Fibroblast of lung (primary cell): Measurements from ENCODE around the gene RAET1G. TPM values are rescaled to one million over a fixed set of nuclear protein-coding genes. Genes with fewer than 3 reads are reported as not detected.
"Not testable (repeated sequence)": the region's sequence is repeated elsewhere in the genome, so short reads cannot be mapped to it uniquely, and the experiment has no call there.

Experiments used
- DNase-seq, 2 donors: peaks; one replicate each; pipeline versions ENCODE4 v3.0.0 to v3.0.0-alpha.2; 2010; ENCODE audit warnings: low read depth in 2 of 2
- H2AFZ ChIP-seq: 2 replicates; pipeline ENCODE4 v1.5.1; 2012; ENCODE audit warnings: low read length, control low read depth, inconsistent platforms
- H3K27ac ChIP-seq: 2 replicates; pipeline ENCODE4 v1.5.1; 2011; ENCODE audit warnings: low read length, control low read depth; ENCODE audit not compliant: insufficient read depth
- H3K27me3 ChIP-seq: 2 replicates; pipeline ENCODE4 v1.5.1; 2011; ENCODE audit warnings: mild to moderate bottlenecking, low read length; ENCODE audit not compliant: control insufficient read depth, insufficient read depth
- H3K36me3 ChIP-seq: 2 replicates; pipeline ENCODE4 v1.5.1; 2011; ENCODE audit warnings: low read length; ENCODE audit not compliant: control insufficient read depth, insufficient read depth
- H3K4me1 ChIP-seq: 2 replicates; pipeline ENCODE4 v1.5.1; 2011; ENCODE audit warnings: low read length; ENCODE audit not compliant: control insufficient read depth, insufficient read depth; ENCODE audit errors: extremely low read depth
- H3K4me2 ChIP-seq: 2 replicates; pipeline ENCODE4 v1.5.1; 2011; ENCODE audit warnings: low read length, control low read depth; ENCODE audit not compliant: insufficient read depth; ENCODE audit errors: extremely low read depth
- H3K4me3 ChIP-seq, 4 experiments: fragments of 200-600 bp in 1 of 4; sonication (generic) in 1 of 4; replicated peaks in 1 of 4; 2 replicates each; pipeline ENCODE4 v1.5.1; 2011 to 2016; ENCODE audit warnings: low read length in 4 of 4, low read depth in 3 of 4, mild to moderate bottlenecking in 3 of 4, control low read depth in 2 of 4, inconsistent platforms in 1 of 4, mixed read lengths in 1 of 4; ENCODE audit not compliant: insufficient read depth in 1 of 4; ENCODE audit errors: control extremely low read depth in 1 of 4
- H3K79me2 ChIP-seq: 2 replicates; pipeline ENCODE4 v1.5.1; 2012; ENCODE audit warnings: mild to moderate bottlenecking, low read length, inconsistent platforms; ENCODE audit not compliant: control insufficient read depth, insufficient read depth
- H3K9ac ChIP-seq: 2 replicates; pipeline ENCODE4 v1.5.1; 2011; ENCODE audit warnings: mild to moderate bottlenecking, low read length, control low read depth; ENCODE audit not compliant: insufficient read depth
- H3K9me3 ChIP-seq: 2 replicates; pipeline ENCODE4 v1.5.1; 2012; ENCODE audit warnings: low read depth, low read length; ENCODE audit not compliant: control insufficient read depth, insufficient read depth
- H4K20me1 ChIP-seq: 2 replicates; pipeline ENCODE4 v1.5.1; 2011; ENCODE audit warnings: low read length; ENCODE audit not compliant: control insufficient read depth, insufficient read depth; ENCODE audit errors: extremely low read depth
- EZH2 ChIP-seq: IDR thresholded peaks from 2 replicates; pipeline ENCODE4 v1.5.1; 2012; ENCODE audit warnings: low read length, control low read depth, mild to moderate bottlenecking; ENCODE audit errors: missing control alignments
- polyA plus RNA-seq, 2 donors: library from polyadenylated mRNA; depleted of rRNA in 1 of 2; stranded (reverse) in 1 of 2; unstranded in 1 of 2; fragments of >200 nt; gene quantifications; 2 replicates each; pipeline ENCODE4 v1.2.1, GENCODE V29; 2011 to 2012; ENCODE audit warnings: missing spikeins in 1 of 2
- total RNA-seq: library from RNA; depleted of rRNA; stranded (reverse); fragments of >200 nt; gene quantifications from 2 replicates; pipeline ENCODE4 v1.2.1, GENCODE V29; 2014
- TF ChIP-seq, protein P1 (sequence below), 2 donors: IDR thresholded peaks in 1 of 2; conservative IDR thresholded peaks in 1 of 2; 1 replicate in 1 of 2; 2 replicates in 1 of 2; pipeline ENCODE4 v1.5.1; 2011 to 2012; ENCODE audit warnings: low read length in 2 of 2, control low read depth in 1 of 2, inconsistent platforms in 1 of 2, low read depth in 1 of 2, mild to moderate bottlenecking in 1 of 2

Gene RAET1G
- total and polyA plus RNA-seq, 2 donors (not counting 1 experiment from before 2014, with no cell fraction given) = 3.3 to 8.8 TPM

DNA sequence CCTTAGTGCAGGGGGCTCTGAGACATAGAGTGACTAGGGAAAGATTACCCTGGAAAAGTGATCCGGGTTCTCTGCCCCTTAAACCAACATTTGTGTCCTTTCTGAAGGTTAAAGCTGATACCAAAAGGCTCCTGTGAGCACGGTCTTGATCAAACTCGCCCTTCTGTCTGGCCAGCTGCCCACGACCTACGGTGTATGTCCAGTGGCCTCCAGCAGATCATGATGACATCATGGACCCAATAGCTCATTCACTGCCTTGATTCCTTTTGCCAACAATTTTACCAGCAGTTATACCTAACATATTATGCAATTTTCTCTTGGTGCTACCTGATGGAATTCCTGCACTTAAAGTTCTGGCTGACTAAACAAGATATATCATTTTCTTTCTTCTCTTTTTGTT is 25.7 kb upstream of the RAET1G start:
- peaks cover 22% of the 10 kb centered on the region for H3K27me3 ChIP-seq
- TF ChIP-seq, protein P1, sequence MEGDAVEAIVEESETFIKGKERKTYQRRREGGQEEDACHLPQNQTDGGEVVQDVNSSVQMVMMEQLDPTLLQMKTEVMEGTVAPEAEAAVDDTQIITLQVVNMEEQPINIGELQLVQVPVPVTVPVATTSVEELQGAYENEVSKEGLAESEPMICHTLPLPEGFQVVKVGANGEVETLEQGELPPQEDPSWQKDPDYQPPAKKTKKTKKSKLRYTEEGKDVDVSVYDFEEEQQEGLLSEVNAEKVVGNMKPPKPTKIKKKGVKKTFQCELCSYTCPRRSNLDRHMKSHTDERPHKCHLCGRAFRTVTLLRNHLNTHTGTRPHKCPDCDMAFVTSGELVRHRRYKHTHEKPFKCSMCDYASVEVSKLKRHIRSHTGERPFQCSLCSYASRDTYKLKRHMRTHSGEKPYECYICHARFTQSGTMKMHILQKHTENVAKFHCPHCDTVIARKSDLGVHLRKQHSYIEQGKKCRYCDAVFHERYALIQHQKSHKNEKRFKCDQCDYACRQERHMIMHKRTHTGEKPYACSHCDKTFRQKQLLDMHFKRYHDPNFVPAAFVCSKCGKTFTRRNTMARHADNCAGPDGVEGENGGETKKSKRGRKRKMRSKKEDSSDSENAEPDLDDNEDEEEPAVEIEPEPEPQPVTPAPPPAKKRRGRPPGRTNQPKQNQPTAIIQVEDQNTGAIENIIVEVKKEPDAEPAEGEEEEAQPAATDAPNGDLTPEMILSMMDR (conservative IDR thresholded peaks at IDR 0.05 in 1 of 2, IDR thresholded peaks at IDR 0.05 in 1 of 2; ENCODE audit: low read depth in 1 of 2, low read length in 2 of 2) = no peak
- TF ChIP-seq EZH2 = no peak
- H3K9ac ChIP-seq = no peak overlapping the region
- H3K27ac ChIP-seq = no peak overlapping the region
- H3K4me2 ChIP-seq = no peak overlapping the region
- no peaks in the 10 kb centered on the region for H3K9me3 ChIP-seq
- no peaks in the 10 kb centered on the region for H4K20me1 ChIP-seq
- DNase-seq = no peak
- H2AFZ ChIP-seq = no peak overlapping the region
- H3K36me3 ChIP-seq = no peaks in the 10 kb centered on the region
- no peak overlapping the region for H3K4me3 ChIP-seq
- H3K79me2 ChIP-seq = no peaks in the 10 kb centered on the region
- H3K4me1 ChIP-seq = no peaks in the 10 kb centered on the region

DNA sequence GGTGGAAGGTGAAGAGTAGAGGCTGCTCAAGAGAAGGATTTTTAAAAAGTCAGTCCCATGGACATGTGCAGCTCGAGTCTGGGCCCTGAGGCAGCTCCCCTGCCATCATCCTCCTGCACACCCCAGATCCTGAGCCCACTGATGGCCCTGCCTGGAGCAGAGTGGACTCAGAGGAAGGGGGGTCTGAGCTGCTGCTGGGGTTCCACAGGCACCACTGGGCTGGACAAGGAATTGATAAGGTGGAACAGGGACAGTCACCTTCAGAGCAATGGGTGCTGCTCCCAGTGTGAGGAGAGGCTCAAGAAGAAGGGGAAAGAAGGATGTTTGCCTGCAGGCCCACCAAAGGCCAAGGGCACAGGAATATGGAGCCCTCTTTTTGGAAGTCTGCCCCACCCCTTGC is 25.1 kb upstream of the RAET1G start:
- no peak overlapping the region for H3K4me3 ChIP-seq
- H4K20me1 ChIP-seq = no peaks in the 10 kb centered on the region
- no peaks in the 10 kb centered on the region for H3K9me3 ChIP-seq
- no peaks in the 10 kb centered on the region for H3K4me1 ChIP-seq
- H2AFZ ChIP-seq = no peak overlapping the region
- peaks cover 16% of the 10 kb centered on the region for H3K27me3 ChIP-seq
- H3K36me3 ChIP-seq = no peaks in the 10 kb centered on the region
- H3K4me2 ChIP-seq = no peak overlapping the region
- H3K27ac ChIP-seq = no peak overlapping the region
- no peak overlapping the region for H3K9ac ChIP-seq
- DNase-seq = no peak
- H3K79me2 ChIP-seq = no peaks in the 10 kb centered on the region
- no peak for TF ChIP-seq EZH2
- TF ChIP-seq, protein P1 (conservative IDR thresholded peaks at IDR 0.05 in 1 of 2, IDR thresholded peaks at IDR 0.05 in 1 of 2; ENCODE audit: low read depth in 1 of 2, low read length in 2 of 2) = no peak

DNA sequence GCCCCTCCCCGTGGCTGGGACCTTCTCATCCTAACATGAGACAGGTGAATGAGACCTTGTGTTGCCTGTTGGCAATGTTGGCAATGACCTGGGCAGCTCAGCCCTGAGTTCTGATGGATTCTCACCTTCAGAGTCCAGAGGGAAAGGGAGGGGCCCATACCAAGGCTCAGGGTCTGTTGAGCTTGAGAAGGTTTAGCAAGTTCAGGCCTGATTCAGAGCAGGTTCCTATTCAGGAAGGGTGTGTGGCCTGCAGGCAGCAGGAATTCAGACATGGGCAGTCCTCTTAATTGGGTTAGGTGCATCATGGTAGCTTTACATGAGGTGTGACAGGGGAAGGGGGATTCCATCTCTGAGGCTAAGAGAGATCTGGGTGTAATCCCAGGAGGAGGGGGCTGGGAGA is 24.6 kb upstream of the RAET1G start:
- peaks cover 11% of the 10 kb centered on the region for H3K27me3 ChIP-seq
- not testable (repeated sequence) for H3K4me1 ChIP-seq, H3K27ac ChIP-seq, H2AFZ ChIP-seq, H3K9ac ChIP-seq, DNase-seq, H3K36me3 ChIP-seq, H4K20me1 ChIP-seq, H3K4me2 ChIP-seq, H3K79me2 ChIP-seq, H3K9me3 ChIP-seq, H3K4me3 ChIP-seq

DNA sequence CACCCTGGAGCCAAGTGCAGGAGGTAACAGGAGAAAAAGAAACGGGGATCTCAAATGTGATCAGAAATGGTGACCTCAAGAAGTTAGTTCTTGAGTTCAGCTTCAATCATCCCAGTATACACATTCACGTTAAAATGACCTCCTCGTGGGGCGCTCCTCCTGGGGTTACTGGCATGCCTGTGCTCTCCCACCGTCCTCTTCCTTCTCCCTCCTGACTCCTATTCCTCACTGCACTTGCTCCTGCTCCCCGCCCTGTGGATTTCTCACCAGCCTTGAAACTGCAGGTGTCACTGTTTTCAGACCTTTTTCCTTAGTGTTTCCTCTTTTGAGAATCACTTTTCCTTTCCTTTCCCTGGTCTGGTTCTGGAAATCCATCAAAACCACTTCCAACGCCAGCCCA is 23.7 kb upstream of the RAET1G start:
- H3K4me3 ChIP-seq, DNase-seq, H3K79me2 ChIP-seq, H3K27ac ChIP-seq, H3K4me1 ChIP-seq, H3K4me2 ChIP-seq, H2AFZ ChIP-seq, H3K27me3 ChIP-seq, H4K20me1 ChIP-seq, H3K36me3 ChIP-seq, H3K9me3 ChIP-seq, H3K9ac ChIP-seq: not testable (repeated sequence)

DNA sequence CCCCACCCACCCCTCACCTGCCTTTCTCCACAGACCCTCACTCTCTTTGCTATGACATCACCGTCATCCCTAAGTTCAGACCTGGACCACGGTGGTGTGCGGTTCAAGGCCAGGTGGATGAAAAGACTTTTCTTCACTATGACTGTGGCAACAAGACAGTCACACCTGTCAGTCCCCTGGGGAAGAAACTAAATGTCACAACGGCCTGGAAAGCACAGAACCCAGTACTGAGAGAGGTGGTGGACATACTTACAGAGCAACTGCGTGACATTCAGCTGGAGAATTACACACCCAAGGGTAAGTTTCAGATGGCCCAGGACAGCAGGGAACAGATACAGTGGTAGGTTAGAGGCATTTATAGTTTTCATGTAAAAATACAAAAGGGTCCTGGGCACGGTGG is 22.4 kb upstream of the RAET1G start:
- not testable (repeated sequence) for H3K4me2 ChIP-seq, H3K36me3 ChIP-seq, H3K9me3 ChIP-seq, H3K79me2 ChIP-seq, H3K27me3 ChIP-seq, H3K4me1 ChIP-seq, H3K4me3 ChIP-seq, H3K27ac ChIP-seq, DNase-seq, H2AFZ ChIP-seq, H3K9ac ChIP-seq, H4K20me1 ChIP-seq

DNA sequence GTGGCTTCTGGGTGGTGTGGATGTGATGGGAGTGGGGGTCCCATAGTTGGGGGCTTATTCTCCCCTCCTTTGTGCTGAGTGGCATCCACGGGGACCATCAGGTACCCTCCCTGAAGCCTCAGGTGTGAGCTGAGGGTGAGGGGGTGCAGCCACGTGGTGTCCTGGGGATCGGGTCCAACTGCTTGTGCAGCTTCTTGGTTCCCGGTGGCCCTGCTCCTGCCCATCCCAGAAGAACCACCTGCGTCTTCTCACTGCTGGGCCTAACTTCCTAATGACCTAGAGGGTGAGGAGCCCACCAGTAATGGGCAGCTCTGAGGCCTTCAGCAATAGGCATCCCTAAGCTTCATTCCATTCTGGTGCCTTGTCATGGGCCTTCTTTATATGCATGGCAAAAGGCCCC is 20.4 kb upstream of the RAET1G start:
- H3K4me2 ChIP-seq = not testable (repeated sequence)

More for the DNA sequence above, 20.4 kb upstream of the RAET1G start:
- DNase-seq, H3K27ac ChIP-seq, H2AFZ ChIP-seq, H3K36me3 ChIP-seq, H3K4me3 ChIP-seq, H3K4me1 ChIP-seq, H3K9me3 ChIP-seq, H3K9ac ChIP-seq, H3K79me2 ChIP-seq, H4K20me1 ChIP-seq: not testable (repeated sequence)
- peaks cover 10% of the 10 kb centered on the region for H3K27me3 ChIP-seq
